Transverse colon (tissue), 3 donors: ENCODE results near the gene TMEM255B.

Experiments used
- CTCF ChIP-seq, 5 experiments: fragments of 200-600 bp in 3 of 5; fragments of 450-650 bp in 2 of 5; sonication (generic) in 3 of 5; IDR thresholded peaks; 1 replicate in 2 of 5; 2 replicates in 3 of 5; pipeline ENCODE4 v1.5.1; 2016 to 2017; ENCODE audit warnings: antibody characterized with exemption in 5 of 5, inconsistent platforms in 3 of 5, mild to moderate bottlenecking in 2 of 5, moderate library complexity in 1 of 5
- POLR2A ChIP-seq: fragments of 450-650 bp; IDR thresholded peaks from one replicate; pipeline ENCODE4 v1.6.1; 2016; ENCODE audit warnings: antibody characterized with exemption, mild to moderate bottlenecking, moderate library complexity

- TF ChIP-seq CTCF (IDR thresholded peaks at IDR 0.05): peak in 1 of 5 experiments; percentile 23
- TF ChIP-seq POLR2A: no peak
These were observed 101.1 kb downstream of the TMEM255B start for GRCh38 chr13:113860051-113860664.
